ENCODE data around the gene IHH. TPM values are rescaled to one million over a fixed set of nuclear protein-coding genes. Genes with fewer than 3 reads are reported as not detected.

The IHH gene
- total and polyA plus RNA-seq, 2 of the 8 experiments (the other 6 are each of a cell fraction or from before 2014, with no cell fraction given) = 0.03 TPM; not detected in 1

DNA sequence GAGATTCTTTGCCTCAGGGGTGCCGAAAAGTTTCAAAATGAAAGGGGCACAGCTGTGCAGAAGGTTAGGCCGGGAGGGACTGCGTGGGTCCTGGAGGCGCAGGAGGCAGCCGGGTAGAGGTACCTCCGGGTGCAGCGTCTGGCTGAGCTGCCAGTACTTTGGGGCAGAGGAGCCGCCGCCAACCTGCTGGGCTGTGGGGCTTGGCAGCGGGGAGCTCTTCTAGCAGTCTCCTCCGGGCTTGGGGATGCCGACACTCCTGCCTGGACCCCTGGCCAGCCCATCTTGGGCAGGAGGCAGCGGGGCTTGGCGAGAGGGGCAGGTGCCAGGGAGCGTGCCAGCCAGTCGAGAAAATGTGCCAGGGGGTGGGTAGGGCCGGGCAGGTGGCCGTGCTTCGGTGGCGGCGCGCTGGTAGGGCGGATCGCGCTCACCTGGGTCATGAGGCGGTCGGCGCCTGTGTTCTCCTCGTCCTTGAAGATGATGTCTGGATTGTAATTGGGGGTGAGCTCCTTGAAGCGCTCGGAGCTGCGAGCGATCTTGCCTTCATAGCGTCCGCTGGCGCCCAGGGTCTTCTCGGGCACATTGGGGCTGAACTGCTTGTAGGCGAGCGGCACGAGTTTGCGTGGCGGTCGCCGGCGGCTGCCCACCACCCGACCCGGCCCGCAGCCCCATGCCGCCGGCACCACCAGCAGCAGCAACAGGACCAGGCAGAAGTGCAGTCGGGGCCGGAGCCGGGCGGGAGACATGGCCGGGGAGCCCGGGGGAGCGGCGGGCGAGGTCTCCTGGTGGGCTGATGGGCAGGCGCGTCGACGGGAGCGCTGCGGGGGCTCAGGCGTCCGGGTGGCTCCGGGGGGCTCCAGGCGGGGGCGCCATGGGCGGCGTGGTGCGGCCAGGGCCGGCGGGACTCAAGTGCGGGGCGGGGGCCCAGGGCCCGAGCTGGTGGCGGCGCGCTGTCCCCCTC lies 717 bp downstream of the IHH start:
- peaks cover 0 to 13% (median 0%) of the 10 kb centered on the region in 4 experiments; a peak in 1 of 8 replicates for H3K36me3 ChIP-seq (ENCODE audit: control insufficient read depth in 2 of 4, insufficient read depth in 4 of 4, low read length in 3 of 4)
- H4K91ac ChIP-seq (replicated peaks; ENCODE audit: insufficient read length, low read length) = no peak overlapping the region
- peak overlapping the region; percentile 79 for H4K8ac ChIP-seq (ENCODE audit: extremely low read depth, insufficient read depth, low read length)
- no peak overlapping the region for H2AK5ac ChIP-seq (ENCODE audit: low read depth, low read length)
- H2BK15ac ChIP-seq (ENCODE audit: low read length) = no peak overlapping the region
- no peaks in the 10 kb centered on the region for H3K79me1 ChIP-seq (ENCODE audit: low read depth, low read length)
- no peak overlapping the region for H2BK20ac ChIP-seq (ENCODE audit: low read length)
- H3K4me2 ChIP-seq (ENCODE audit: insufficient read depth in 1 of 2, low read depth in 2 of 2, low read length in 2 of 2) = peak overlapping the region; percentile 46 to 70
- H3K27me3 ChIP-seq (replicated peaks in 1 of 4; ENCODE audit: control insufficient read depth in 3 of 4, extremely low read depth in 1 of 4, insufficient read depth in 3 of 4, low read length in 3 of 4) = peaks cover 70 to 89% (median 84%) of the 10 kb centered on the region in 4 experiments
- no peak overlapping the region for H3K23ac ChIP-seq (ENCODE audit: insufficient read length)
- DNase-seq (ENCODE audit: low read depth in 1 of 2, low spot score in 2 of 2) (peak in 1 of 2 experiments; percentile 62), FAIRE-seq (no peak)
- CTCF ChIA-PET (ENCODE audit: partially characterized antibody) = interaction anchor here (0.5 to 62.8 kb wide), 17 partner anchors 3 to 213 kb away, joined by 3 to 1777 read pairs (median 11); partner anchors contain the start of genes CFAP65, CRYBA2, IHH and NHEJ1
- TF ChIP-seq SP4 (IDR thresholded peaks at IDR 0.05; ENCODE audit: low read length) = no peak
- TF ChIP-seq RNF2 (IDR thresholded peaks at IDR 0.05; ENCODE audit: borderline replicate concordance, low read depth, low read length, missing control alignments, poor library complexity, severe bottlenecking) = no peak
- peak; percentile 24 for TF ChIP-seq KDM4A (IDR thresholded peaks at IDR 0.05; ENCODE audit: low read depth, low read length, severe bottlenecking)
- no peak for TF ChIP-seq POU5F1 (IDR thresholded peaks at IDR 0.05; ENCODE audit: low read depth, low read length)
- no peak for TF ChIP-seq SIRT6 (IDR thresholded peaks at IDR 0.05; ENCODE audit: low read length)
- peak; percentile 98 for TF ChIP-seq EZH2 (IDR thresholded peaks at IDR 0.05; ENCODE audit: low read depth, low read length, severe bottlenecking)
- TF ChIP-seq, protein P1, sequence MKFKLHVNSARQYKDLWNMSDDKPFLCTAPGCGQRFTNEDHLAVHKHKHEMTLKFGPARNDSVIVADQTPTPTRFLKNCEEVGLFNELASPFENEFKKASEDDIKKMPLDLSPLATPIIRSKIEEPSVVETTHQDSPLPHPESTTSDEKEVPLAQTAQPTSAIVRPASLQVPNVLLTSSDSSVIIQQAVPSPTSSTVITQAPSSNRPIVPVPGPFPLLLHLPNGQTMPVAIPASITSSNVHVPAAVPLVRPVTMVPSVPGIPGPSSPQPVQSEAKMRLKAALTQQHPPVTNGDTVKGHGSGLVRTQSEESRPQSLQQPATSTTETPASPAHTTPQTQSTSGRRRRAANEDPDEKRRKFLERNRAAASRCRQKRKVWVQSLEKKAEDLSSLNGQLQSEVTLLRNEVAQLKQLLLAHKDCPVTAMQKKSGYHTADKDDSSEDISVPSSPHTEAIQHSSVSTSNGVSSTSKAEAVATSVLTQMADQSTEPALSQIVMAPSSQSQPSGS (IDR thresholded peaks at IDR 0.05; ENCODE audit: low read length) = no peak
- peak; percentile 99; the same call in 1 of the 2 replicates for TF ChIP-seq SUZ12 (IDR thresholded peaks at IDR 0.05; ENCODE audit: low read length)
- H2BK12ac ChIP-seq (ENCODE audit: low read depth, low read length) = no peak overlapping the region
- no peak overlapping the region for H3K9ac ChIP-seq (replicated peaks in 1 of 4; ENCODE audit: extremely low read depth in 1 of 4, low read depth in 3 of 4, low read length in 3 of 4)
- WGBS, 2 experiments (ENCODE audit: extremely low coverage in 1 of 2, insufficient coverage in 1 of 2, insufficient read length in 1 of 2, insufficient replicate concordance in 2 of 2, low coverage in 1 of 2, low lambda C conversion rate in 2 of 2, missing lambda C conversion rate in 1 of 2) = 17% methylated on average over 35 of the region's 81 CpGs; no CpG with 5 or more reads in 1 of the 2 experiments
- H3K4me3 ChIP-seq (ENCODE audit: extremely low read depth in 1 of 4, insufficient read depth in 2 of 4, low read depth in 3 of 4, low read length in 4 of 4) = peak overlapping the region in 2 of 4 experiments; percentile 19 to 47; a peak in 5 of 8 replicates
- no peak overlapping the region for H2AFZ ChIP-seq (ENCODE audit: low read length)
- no peaks in the 10 kb centered on the region for H3K9me3 ChIP-seq (ENCODE audit: insufficient read depth in 2 of 2, low read depth in 1 of 2, low read length in 1 of 2)
- no peak overlapping the region for H3K56ac ChIP-seq (replicated peaks; ENCODE audit: insufficient read length, low read depth, low read length)
- no peak overlapping the region for H3K27ac ChIP-seq (ENCODE audit: low read depth, low read length)
- no peak overlapping the region for H2BK5ac ChIP-seq (ENCODE audit: low read depth, low read length)
- H3K18ac ChIP-seq (ENCODE audit: extremely low read depth, low read length) = no peak overlapping the region
- H3K4ac ChIP-seq (replicated peaks; ENCODE audit: insufficient read length, low read depth, low read length) = no peak overlapping the region
- no peak overlapping the region for H2BK120ac ChIP-seq (replicated peaks; ENCODE audit: low read depth, low read length)
- POLR2A ChIA-PET (ENCODE audit: partially characterized antibody) = interaction anchor here (1.0 to 1.1 kb wide), 2 partner anchors 21 to 194 kb away, joined by 3 read pairs; no protein-coding TSS in a partner anchor
- H3K14ac ChIP-seq (ENCODE audit: insufficient read length) = no peak overlapping the region
- H3K79me2 ChIP-seq (ENCODE audit: control insufficient read depth in 1 of 2, insufficient read depth in 2 of 2, low read length in 2 of 2) = no peaks in the 10 kb centered on the region
- H4K20me1 ChIP-seq (replicated peaks in 1 of 2; ENCODE audit: control insufficient read depth in 1 of 2, insufficient read depth in 2 of 2, low read length in 2 of 2) = peaks cover 8 to 9% of the 10 kb centered on the region in 2 experiments
- no peak overlapping the region for H4K5ac ChIP-seq (ENCODE audit: insufficient read length, low read depth, low read length)
- H3K4me1 ChIP-seq (replicated peaks in 1 of 4; ENCODE audit: control insufficient read depth in 3 of 4, insufficient read depth in 4 of 4, low read length in 3 of 4) = peaks cover 0 to 27% (median 14%) of the 10 kb centered on the region in 4 experiments; a peak in 6 of 7 replicates
- H3K23me2 ChIP-seq (ENCODE audit: low read depth, low read length) = peaks cover 5% of the 10 kb centered on the region; the same call in 1 of the 2 replicates

Measured in H1 (cell line).